Measurements from ENCODE around the gene HNRNPL. TPM values are rescaled to one million over a fixed set of nuclear protein-coding genes. Genes with fewer than 3 reads are reported as not detected.
A peak's percentile ranks its signal among the peaks of the same experiment; 100 is the strongest.

The HNRNPL gene
- polyA plus RNA-seq, 1 donor: 271 TPM

DNA sequence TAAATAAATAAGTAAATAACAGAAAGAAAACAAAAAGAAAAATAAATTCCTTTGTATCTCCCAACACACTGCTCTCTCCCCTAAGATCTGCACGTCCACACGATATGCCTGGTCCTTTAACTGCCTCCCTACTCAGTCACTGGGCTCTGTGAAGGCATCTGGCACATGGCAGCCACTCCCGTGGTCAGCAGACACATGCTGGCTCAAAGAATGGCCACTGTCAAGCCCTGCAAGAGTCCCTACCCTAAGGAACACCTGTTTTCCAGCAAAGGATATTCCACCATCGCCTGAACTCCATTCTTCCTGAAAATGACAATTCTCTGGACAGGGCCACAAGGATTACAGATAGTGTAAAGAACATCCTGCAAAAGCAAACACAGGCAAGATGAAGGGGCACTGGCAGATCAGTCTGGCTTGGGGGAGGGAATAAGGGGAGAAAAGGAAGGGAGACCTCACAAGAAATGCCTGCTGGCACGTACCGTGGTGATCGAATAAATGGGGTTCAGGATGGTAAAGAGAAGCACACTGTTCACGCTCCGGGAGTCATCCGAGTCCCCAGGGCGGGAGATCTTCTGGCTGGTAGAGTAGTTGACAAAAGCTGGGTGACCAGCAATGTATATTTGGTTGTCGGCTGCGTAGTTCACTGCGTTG lies 4.3 kb downstream of the HNRNPL start:
- H3K9me3 ChIP-seq (ENCODE audit: control insufficient read depth, low read depth, low read length): no peaks in the 10 kb centered on the region
- no peaks in the 10 kb centered on the region for H3K27me3 ChIP-seq (ENCODE audit: control insufficient read depth, insufficient read depth, low read length)
- H3K27ac ChIP-seq (ENCODE audit: low read length): no peak overlapping the region
- H3K4me3 ChIP-seq (ENCODE audit: low read length): no peak overlapping the region
- DNase-seq: no peak
- peaks cover 77% of the 10 kb centered on the region for H3K36me3 ChIP-seq (ENCODE audit: control insufficient read depth, insufficient read depth, low read length)
- H3K4me1 ChIP-seq (ENCODE audit: control insufficient read depth, insufficient read depth, low read length): peaks cover 10% of the 10 kb centered on the region
- 100% methylated on average over 1 of the region's 14 CpGs for WGBS (ENCODE audit: insufficient coverage, low lambda C conversion rate)

GRCh38 chr19:38844093-38844686 lies 5.6 kb downstream of the HNRNPL start:
- H3K27ac ChIP-seq (ENCODE audit: low read length): no peak overlapping the region
- H3K4me1 ChIP-seq (ENCODE audit: control insufficient read depth, insufficient read depth, low read length): peaks cover 14% of the 10 kb centered on the region
- H3K36me3 ChIP-seq (ENCODE audit: control insufficient read depth, insufficient read depth, low read length): peaks cover 89% of the 10 kb centered on the region

GRCh38 chr19:38843175-38843758 lies 6.5 kb downstream of the HNRNPL start:
- Histone ChIP-seq H3K27ac (ENCODE audit: low read length) (no peak overlapping the region), H3K4me3 (ENCODE audit: low read length) (no peak overlapping the region)
- WGBS (ENCODE audit: insufficient coverage, low lambda C conversion rate): no CpG with 5 or more reads among the region's 9 CpGs

More at GRCh38 chr19:38844093-38844686, 5.6 kb downstream of the HNRNPL start:
- Histone ChIP-seq H3K4me3 (ENCODE audit: low read length) (no peak overlapping the region), H3K9me3 (ENCODE audit: control insufficient read depth, low read depth, low read length) (no peaks in the 10 kb centered on the region), H3K27me3 (ENCODE audit: control insufficient read depth, insufficient read depth, low read length) (no peaks in the 10 kb centered on the region)
- 100% methylated on average over 1 of the region's 11 CpGs for WGBS (ENCODE audit: insufficient coverage, low lambda C conversion rate)
- no peak for DNase-seq

DNA sequence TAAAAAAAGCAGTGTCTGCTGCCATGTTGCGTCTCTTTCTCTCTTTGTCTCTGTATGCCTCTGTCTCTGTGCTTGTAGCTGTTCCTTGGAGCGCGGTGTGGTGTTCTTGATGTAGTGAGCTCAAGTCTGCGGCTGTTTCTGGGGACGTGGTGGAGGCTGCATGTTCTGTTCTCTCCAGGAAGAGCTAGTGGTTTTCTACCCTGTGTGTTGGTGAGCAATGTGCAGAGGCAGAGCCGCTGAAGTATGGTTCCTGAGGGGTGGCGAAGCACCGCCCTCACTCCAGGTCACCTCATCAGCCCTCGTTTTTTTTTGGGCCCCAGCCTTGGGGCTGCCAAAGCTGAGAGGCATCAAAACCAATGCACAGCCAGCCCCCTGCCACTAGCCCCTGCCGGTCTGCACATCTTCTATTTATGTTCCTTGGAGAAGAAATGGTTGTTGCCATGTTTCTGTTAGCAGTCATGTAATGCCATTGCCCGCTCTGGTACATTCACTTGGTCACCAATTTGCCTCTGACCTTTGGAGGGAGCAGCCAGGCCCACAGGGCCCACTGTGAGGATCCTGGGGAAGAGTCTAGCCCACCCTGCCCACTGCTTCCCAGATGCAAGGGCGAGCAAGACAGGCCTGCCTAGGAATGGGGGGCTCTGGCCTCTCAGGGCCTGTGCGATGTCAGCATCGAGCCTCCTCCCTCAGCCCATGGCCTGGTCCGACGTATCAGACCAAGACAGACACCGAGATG lies 7.2 kb downstream of the HNRNPL start:
- Histone ChIP-seq H3K4me3 (ENCODE audit: low read length) (no peak overlapping the region), H3K4me1 (ENCODE audit: control insufficient read depth, insufficient read depth, low read length) (peaks cover 22% of the 10 kb centered on the region), H3K27me3 (ENCODE audit: control insufficient read depth, insufficient read depth, low read length) (no peaks in the 10 kb centered on the region), H3K9me3 (ENCODE audit: control insufficient read depth, low read depth, low read length) (no peaks in the 10 kb centered on the region), H3K27ac (ENCODE audit: low read length) (no peak overlapping the region), H3K36me3 (ENCODE audit: control insufficient read depth, insufficient read depth, low read length) (peaks cover 99% of the 10 kb centered on the region)
- no peak for DNase-seq
- no CpG with 5 or more reads among the region's 17 CpGs for WGBS (ENCODE audit: insufficient coverage, low lambda C conversion rate)

More at GRCh38 chr19:38843175-38843758, 6.5 kb downstream of the HNRNPL start:
- Histone ChIP-seq H3K9me3 (ENCODE audit: control insufficient read depth, low read depth, low read length) (no peaks in the 10 kb centered on the region), H3K4me1 (ENCODE audit: control insufficient read depth, insufficient read depth, low read length) (peaks cover 21% of the 10 kb centered on the region), H3K27me3 (ENCODE audit: control insufficient read depth, insufficient read depth, low read length) (no peaks in the 10 kb centered on the region), H3K36me3 (ENCODE audit: control insufficient read depth, insufficient read depth, low read length) (peaks cover 96% of the 10 kb centered on the region)
- DNase-seq: no peak

DNA sequence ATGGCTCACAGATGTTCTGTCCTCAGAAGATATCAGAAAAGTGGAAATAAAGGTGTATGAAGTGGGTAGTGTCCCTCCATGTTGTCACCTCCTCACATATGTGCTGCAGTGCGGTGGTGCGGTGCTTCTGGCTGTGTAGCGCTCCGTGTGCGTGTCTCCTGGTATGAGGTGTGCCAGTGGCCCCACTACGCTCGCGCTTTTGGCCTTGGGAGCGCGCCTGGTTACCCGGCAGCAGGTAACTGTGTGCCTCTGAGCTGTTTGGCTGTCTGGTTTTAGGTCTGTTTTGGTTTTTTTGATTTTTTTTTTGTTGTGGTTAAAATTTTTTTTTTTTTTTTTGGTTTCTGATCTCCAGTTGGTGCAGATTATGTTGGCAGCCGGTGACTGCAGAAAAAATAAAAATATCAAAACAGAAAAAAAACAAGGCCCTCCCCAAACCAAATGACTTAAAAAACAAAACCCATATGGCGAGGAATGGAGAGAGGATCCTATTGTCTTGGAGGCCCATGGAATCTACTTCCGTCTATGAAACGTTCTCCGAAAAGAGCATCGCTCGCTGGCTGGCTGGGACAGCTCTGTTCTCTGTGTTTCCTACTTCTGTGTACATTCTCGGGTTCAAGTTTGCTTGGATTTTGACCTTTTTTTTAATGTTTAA lies 7.9 kb downstream of the HNRNPL start:
- Histone ChIP-seq H3K4me1 (ENCODE audit: control insufficient read depth, insufficient read depth, low read length) (peaks cover 25% of the 10 kb centered on the region), H3K4me3 (ENCODE audit: low read length) (no peak overlapping the region), H3K27ac (ENCODE audit: low read length) (no peak overlapping the region), H3K36me3 (ENCODE audit: control insufficient read depth, insufficient read depth, low read length) (peaks cover 99% of the 10 kb centered on the region), H3K9me3 (ENCODE audit: control insufficient read depth, low read depth, low read length) (no peaks in the 10 kb centered on the region), H3K27me3 (ENCODE audit: control insufficient read depth, insufficient read depth, low read length) (no peaks in the 10 kb centered on the region)
- 100% methylated on average over 3 of the region's 19 CpGs for WGBS (ENCODE audit: insufficient coverage, low lambda C conversion rate)
- DNase-seq: no peak

- Histone ChIP-seq H3K27ac (ENCODE audit: low read length) (no peak overlapping the region), H3K4me1 (ENCODE audit: control insufficient read depth, insufficient read depth, low read length) (peaks cover 29% of the 10 kb centered on the region), H3K9me3 (ENCODE audit: control insufficient read depth, low read depth, low read length) (no peaks in the 10 kb centered on the region), H3K27me3 (ENCODE audit: control insufficient read depth, insufficient read depth, low read length) (no peaks in the 10 kb centered on the region), H3K36me3 (ENCODE audit: control insufficient read depth, insufficient read depth, low read length) (peaks cover 99% of the 10 kb centered on the region), H3K4me3 (ENCODE audit: low read length) (no peak overlapping the region)
- WGBS (ENCODE audit: insufficient coverage, low lambda C conversion rate): 100% methylated on average over 1 of the region's 12 CpGs
- no peak for DNase-seq
These were observed 8.5 kb downstream of the HNRNPL start for GRCh38 chr19:38841180-38841766.

DNA sequence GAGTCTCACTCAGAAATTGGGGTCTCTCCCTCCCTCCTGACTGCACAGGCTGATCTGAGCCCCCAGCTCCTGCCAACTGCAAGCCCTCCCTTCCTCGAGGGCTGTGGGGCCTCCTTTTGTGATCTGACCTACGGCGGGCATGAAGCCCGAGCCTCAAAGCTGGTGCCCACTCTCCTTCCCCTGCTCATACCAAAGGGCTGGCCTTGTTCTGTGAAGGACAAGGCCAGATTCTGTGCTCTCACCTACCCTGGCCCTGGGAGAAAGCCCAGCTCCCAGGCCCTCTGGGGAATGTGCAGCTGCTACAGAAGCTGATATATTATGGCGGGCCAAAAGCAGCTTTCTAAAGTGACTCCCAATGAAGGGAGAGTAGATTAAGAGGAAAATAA lies 9.2 kb downstream of the HNRNPL start:
- no peak for DNase-seq
- no peak overlapping the region for H3K27ac ChIP-seq (ENCODE audit: low read length)
- peaks cover 98% of the 10 kb centered on the region for H3K36me3 ChIP-seq (ENCODE audit: control insufficient read depth, insufficient read depth, low read length)
- H3K9me3 ChIP-seq (ENCODE audit: control insufficient read depth, low read depth, low read length): no peaks in the 10 kb centered on the region
- H3K4me3 ChIP-seq (ENCODE audit: low read length): no peak overlapping the region
- WGBS (ENCODE audit: insufficient coverage, low lambda C conversion rate): no CpG with 5 or more reads among the region's 5 CpGs
- no peaks in the 10 kb centered on the region for H3K27me3 ChIP-seq (ENCODE audit: control insufficient read depth, insufficient read depth, low read length)
- H3K4me1 ChIP-seq (ENCODE audit: control insufficient read depth, insufficient read depth, low read length): peaks cover 29% of the 10 kb centered on the region

DNA sequence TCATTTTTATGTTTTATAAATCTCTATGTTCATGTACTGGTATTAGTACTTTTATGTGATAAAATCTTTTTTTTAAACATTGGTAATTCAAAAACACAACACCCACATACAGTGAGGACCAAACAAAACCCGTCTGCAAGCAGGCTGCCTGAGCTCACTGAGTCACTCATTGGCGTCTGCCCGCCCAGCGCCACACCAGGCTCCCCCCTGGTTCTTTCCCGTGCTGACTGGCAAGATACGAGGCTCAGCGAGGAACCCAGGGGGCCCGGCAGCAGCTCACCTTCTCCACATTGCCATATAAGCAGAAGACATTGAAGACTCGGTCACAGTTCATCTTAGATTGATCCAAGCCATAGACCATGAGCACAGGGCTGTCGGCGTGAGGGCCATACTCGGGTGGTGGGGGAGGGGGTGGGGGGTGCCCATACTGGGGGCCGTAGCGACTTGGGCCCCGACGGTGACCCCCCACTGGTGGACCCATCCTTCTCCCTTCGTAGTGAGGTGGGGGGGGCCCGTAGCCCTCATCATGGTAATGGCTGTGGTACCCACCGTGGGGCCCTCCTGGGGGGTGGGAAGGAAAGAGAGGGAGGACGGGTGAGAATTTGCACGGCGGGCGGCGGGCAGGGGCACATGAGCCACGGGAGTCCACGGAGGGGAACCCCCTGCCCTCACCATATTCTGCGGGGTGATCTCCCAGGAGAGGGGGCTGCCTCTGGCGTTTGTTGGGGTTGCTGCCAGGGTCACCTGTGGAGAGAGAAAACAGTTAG lies 9.8 kb downstream of the HNRNPL start:
- no peak overlapping the region for H3K27ac ChIP-seq (ENCODE audit: low read length)
- H3K4me1 ChIP-seq (ENCODE audit: control insufficient read depth, insufficient read depth, low read length): peaks cover 29% of the 10 kb centered on the region
- no peak for DNase-seq
- no CpG with 5 or more reads among the region's 28 CpGs for WGBS (ENCODE audit: insufficient coverage, low lambda C conversion rate)
- H3K9me3 ChIP-seq (ENCODE audit: control insufficient read depth, low read depth, low read length): no peaks in the 10 kb centered on the region
- H3K27me3 ChIP-seq (ENCODE audit: control insufficient read depth, insufficient read depth, low read length): no peaks in the 10 kb centered on the region
- H3K36me3 ChIP-seq (ENCODE audit: control insufficient read depth, insufficient read depth, low read length): peaks cover 96% of the 10 kb centered on the region
- H3K4me3 ChIP-seq (ENCODE audit: low read length): no peak overlapping the region

- Histone ChIP-seq H3K4me3 (ENCODE audit: low read length) (no peak overlapping the region), H3K36me3 (ENCODE audit: control insufficient read depth, insufficient read depth, low read length) (peaks cover 88% of the 10 kb centered on the region), H3K9me3 (ENCODE audit: control insufficient read depth, low read depth, low read length) (no peaks in the 10 kb centered on the region), H3K27me3 (ENCODE audit: control insufficient read depth, insufficient read depth, low read length) (no peaks in the 10 kb centered on the region), H3K27ac (ENCODE audit: low read length) (peak overlapping the region; percentile 44), H3K4me1 (ENCODE audit: control insufficient read depth, insufficient read depth, low read length) (peaks cover 29% of the 10 kb centered on the region)
- no peak for DNase-seq
- WGBS (ENCODE audit: insufficient coverage, low lambda C conversion rate): no CpG with 5 or more reads among the region's 12 CpGs
These were observed 10.6 kb downstream of the HNRNPL start for GRCh38 chr19:38838986-38839761.
